ENCODE measurements around the gene KMT2E.

KMT2E gene

DNA sequence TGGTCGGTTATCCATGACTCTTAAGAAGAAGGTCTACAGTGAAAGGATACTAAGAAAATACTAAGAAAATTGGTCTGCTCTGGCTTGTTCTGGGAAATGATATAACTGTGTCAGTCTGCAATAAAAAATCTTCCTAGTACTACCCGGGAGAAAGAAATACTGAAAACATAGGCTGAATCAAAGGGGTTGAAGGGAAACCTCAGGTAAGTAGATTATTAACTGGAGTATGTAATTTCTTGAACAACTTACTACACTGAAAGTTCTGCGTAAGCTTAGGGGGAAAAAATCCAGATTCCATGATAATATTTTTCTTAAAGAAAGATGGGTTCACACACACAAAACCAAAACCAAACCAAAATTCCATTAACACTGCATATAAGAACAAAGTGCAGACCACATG is 143.3 kb downstream of the KMT2E start:
- Mint-ChIP-seq H3K4me3 (no peak overlapping the region), H3K36me3 (peaks cover 9% of the 10 kb centered on the region), H3K4me1 (no peaks in the 10 kb centered on the region), H3K9me3 (no peaks in the 10 kb centered on the region), H3K27ac (peak overlapping the region; percentile 61)
- ATAC-seq (no peak), DNase-seq (ENCODE audit: low spot score in 2 of 2) (no peak)

DNA sequence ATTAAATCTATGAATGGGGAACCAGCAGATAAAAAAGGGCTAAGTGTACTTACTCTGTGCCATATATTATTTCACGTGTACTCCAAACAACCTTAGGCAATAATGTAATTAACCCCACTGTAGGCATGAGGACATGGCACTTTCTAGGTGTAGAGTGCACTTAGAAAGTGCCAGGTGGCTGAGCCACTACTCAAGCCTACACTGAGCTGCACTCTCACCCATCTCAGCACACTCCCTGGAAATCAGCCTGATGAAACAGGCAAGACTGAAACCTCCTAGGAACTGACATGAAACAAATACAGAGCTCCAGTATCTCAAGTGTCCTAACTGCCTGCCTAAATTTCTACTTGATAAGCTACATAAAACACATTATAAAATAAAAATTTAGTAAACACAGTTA is 147.4 kb downstream of the KMT2E start:
- H3K27ac Mint-ChIP-seq = no peak overlapping the region
- no peak for ATAC-seq
- H3K9me3 Mint-ChIP-seq = no peaks in the 10 kb centered on the region

More for the DNA sequence above, 147.4 kb downstream of the KMT2E start:
- Mint-ChIP-seq H3K36me3 (peaks cover 44% of the 10 kb centered on the region), H3K4me3 (no peak overlapping the region), H3K4me1 (no peaks in the 10 kb centered on the region)
- no peak for DNase-seq (ENCODE audit: low spot score in 2 of 2)
